D341Med (cell line): ENCODE measurements around the gene OR52W1.

ENCODE experiments used
- DNase-seq: peaks from one replicate; pipeline ENCODE4 v3.0.0; 2012; ENCODE audit warnings: low spot score

Gene OR52W1

GRCh38 chr11:6199174-6199810, at the start of gene OR52W1:
Gene OR52W1 (plus strand): TSS chr11:6199224. CDS start chr11:6199224, 0 bp downstream.
- DNase-seq, result no peak

GRCh38 chr11:6151117-6151516, 47.9 kb upstream of the OR52W1 start:
- no peak for DNase-seq

GRCh38 chr11:6152126-6152525, 46.9 kb upstream of the OR52W1 start:
- no peak for DNase-seq

- no peak for DNase-seq
These were observed 42.2 kb upstream of the OR52W1 start for GRCh38 chr11:6156628-6157359.

GRCh38 chr11:6170226-6170625, 28.8 kb upstream of the OR52W1 start, which contains the start of gene OR52B2:
Gene OR52B2 (minus strand): TSS chr11:6170326. CDS start chr11:6170326, 0 bp downstream.
- DNase-seq, result no peak

GRCh38 chr11:6175440-6175839, 23.6 kb upstream of the OR52W1 start:
- DNase-seq, result no peak

GRCh38 chr11:6191742-6192141, 7.3 kb upstream of the OR52W1 start:
- DNase-seq, result no peak

DNA sequence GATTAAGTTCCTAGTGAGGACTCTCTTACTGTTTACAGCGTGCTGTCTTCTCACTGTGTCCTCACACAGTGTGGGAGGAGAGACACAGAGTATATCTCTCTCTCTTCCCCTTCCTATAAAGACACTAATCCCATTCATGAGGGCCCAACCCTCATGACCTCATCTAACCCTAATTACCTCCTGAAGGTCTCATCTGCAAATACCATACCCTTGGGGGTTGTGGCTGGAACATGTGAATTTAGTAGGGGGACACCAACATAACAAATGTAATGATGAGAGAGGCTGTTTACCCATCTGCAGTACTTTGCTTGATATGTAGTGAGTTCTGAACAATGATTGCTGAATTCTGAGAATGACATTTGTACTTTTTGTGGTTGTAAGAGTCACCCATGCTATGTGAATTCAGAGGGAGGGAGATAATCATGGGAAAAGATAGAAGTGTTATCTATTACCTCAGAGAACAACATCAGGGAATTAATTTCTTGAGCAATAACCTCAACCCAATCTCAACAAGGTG, 4.9 kb upstream of the OR52W1 start:
- no peak for DNase-seq

GRCh38 chr11:6196396-6196795, 2.6 kb upstream of the OR52W1 start:
- no peak for DNase-seq

DNA sequence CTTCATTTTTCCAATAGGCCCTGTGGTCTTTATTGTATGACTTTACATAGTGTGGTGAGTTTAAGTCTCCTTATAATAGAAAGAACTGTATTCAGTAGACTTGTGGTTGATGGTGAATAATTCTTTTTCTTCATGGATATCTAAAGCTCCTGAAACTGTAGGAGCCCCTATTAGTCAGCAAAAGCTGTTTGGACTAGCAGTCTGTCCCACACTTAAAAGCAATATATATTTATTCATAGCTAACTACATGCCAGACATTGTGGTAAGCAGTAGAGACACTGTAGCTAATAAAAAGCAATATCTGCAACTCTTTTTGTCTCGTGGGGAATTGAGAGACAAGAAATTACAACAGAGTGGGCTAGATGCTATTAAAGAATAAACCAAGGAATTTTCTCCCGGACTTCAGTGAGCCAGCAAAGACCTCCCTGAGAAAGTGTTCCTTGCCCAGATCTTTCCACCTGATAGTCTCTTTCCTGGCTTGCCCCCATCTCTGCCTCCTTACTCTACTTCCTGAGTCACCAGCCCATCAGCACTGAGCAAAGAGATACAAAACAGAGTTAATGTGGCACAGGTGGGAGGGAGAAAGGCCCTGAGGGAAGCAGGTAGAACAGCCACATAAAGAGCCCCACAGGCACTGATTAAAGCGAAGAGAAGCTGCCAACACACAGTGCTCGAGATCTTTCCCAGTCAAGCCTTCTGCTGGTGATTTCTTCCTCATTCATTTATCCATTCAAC, 1.4 kb upstream of the OR52W1 start:
- no peak for DNase-seq

DNA sequence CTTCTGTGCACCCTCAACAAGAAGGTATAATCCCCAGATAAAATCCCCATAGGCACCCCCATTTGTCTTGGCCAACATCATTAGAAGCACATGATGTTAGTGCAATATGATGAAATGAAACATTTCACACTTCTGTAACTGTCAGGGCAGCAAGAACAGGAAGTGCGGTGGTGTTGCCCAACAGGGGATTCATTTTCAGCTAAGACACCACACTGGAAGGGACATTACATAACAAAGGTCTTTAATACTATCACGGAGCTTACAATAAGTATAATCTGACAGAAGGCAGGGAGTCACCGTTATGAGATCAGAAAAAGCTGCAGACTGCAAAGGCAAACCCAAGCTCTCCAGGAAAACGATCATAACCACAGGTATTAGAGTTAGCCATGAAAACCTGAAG, 2.0 kb downstream of the OR52W1 start:
- no peak for DNase-seq

DNA sequence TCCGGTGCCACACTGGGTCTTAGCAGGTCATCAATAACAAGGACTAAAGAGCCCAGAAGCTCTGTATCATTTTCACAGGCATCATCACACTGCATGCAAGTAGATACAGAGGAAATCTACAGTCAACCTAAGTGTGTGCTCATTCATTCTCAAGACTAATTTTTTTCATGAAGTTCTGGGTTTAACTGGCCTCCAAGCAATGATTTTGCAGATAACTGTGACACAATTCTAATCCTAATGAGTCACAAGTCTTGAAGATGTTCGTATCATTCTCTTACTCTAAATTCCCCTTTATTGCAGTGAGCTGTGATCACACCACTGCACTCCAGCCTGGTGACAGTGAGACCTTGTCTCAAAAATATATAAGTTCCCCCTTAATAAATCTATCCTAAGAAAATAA, 2.5 kb downstream of the OR52W1 start:
- no peak for DNase-seq

DNA sequence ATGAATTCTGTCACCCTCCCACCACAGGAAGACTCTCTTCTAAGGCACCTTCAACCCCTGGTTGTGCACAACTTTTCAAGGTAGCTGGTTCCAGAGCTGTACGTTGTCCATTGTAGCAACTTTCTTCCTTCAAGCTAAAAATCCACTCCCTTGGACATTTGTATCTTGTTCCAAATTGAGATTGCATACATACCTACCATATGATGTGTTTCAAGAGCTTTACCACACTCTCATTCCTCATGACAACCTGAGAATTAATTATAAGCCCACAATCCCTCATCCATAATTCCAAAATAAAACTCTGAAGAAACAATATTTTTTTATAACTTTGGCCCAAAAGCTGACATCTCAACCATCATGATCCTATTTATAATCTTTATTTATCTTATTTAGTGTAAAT, 3.0 kb downstream of the OR52W1 start:
- DNase-seq, result no peak

DNA sequence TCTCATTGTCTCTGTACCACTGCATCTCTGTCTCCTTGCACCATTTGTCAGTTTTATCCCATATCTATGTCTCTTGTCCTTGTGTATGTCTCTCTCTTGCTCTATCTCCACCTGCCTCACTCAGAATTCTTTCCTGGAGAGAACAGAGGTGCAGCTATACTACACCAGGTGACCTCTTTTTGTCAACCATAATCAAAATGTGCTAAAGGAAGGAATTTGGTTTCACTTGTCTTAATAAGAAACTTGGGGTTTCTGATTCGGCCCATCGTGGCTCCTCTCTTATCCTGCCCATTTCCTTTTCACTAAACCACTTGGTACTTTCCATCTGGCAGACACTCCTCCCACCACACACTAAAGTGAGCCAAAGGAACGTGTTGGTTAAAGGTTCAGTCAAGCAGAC, 4.3 kb downstream of the OR52W1 start:
- no peak for DNase-seq

- no peak for DNase-seq
These were observed 5.7 kb downstream of the OR52W1 start for GRCh38 chr11:6204706-6205105.

DNA sequence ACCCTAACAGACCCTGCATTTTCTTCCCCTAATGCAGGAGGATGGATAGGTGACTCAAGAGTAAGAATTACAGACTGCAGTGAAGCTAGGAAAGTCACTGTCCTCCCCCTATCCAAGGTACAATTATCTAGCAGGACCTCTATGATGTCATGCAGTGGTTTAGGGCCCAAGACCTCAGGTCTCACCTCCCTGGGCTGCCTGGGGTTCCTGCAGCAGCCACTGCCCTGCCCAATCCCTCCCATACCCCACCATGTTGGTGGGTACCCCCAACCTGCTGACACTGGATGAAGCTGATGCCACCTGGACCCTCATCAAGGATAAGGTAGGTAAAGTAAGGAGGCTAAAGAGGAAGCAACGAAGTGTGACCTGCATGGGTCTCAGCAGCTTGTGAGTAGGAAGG, 6.3 kb downstream of the OR52W1 start, which contains the start of gene C11orf42:
C11orf42 (plus strand) TSS at position 192 of the 400 bp plus-strand sequence; CDS start at position 251, 59 bp downstream.
- DNase-seq, result no peak

- DNase-seq, result no peak
These were observed 7.6 kb downstream of the OR52W1 start for GRCh38 chr11:6206456-6207180.

- DNase-seq, result no peak
These were observed 10.8 kb downstream of the OR52W1 start for GRCh38 chr11:6209801-6210200.

- DNase-seq, result no peak
These were observed 11.4 kb downstream of the OR52W1 start for GRCh38 chr11:6210274-6210955.

- no peak for DNase-seq
These were observed 15.5 kb downstream of the OR52W1 start for GRCh38 chr11:6214530-6214929.

GRCh38 chr11:6216501-6216900, 17.5 kb downstream of the OR52W1 start:
- no peak for DNase-seq
